Activated T-helper 9 cell treated with anti-CD3 and anti-CD28 coated beads, Interleukin-2, amount 50 U/mL, for 16 hours (primary cell): ENCODE results near the gene PLEKHM3.
"Not testable (repeated sequence)": the region's sequence is repeated elsewhere in the genome, so short reads cannot be mapped to it uniquely, and the experiment has no call there.

Experiments used
- DNase-seq: peaks from one replicate; pipeline ENCODE4 v3.0.0-alpha.2; 2020; ENCODE audit warnings: low read depth

PLEKHM3 gene

GRCh38 chr2:207920321-207920720 is 105.0 kb downstream of the PLEKHM3 start:
- no peak for DNase-seq

DNA sequence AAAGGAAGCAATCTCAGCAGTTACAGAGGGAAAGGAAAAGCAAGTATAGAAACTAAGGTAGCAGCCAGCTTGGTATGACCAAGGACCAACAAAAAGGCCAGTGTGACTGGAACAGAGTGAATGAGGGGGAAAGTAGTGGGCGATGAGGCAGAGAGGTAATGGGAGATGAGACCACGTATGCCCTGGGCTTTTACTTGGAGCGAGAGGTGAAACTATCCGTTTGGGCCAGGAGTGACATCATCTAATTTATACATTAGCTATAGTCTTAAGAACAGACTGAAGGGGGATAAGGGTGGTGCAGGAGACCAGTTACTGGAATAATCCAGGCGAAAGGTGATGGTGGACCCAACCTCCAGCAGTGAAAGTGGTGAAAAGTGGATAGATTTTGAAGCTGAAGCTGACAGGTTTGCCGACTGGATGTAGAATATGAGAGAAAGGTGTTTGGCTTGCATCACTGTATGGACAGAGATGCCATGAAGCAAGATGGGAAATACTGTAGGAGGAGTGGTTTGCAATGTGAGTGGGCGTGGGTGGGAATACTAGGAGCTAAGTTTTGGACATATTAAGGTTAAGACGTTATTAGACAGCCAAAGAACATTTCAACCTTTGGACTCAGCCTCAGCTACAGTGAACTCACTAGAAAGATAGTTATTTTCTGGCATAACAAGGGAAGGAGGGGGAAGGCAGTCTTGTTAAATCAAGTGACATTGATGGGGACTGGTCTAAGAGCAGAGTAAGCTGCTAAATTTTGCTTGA is 106.0 kb downstream of the PLEKHM3 start:
- no peak for DNase-seq

GRCh38 chr2:207914716-207915115 is 110.6 kb downstream of the PLEKHM3 start:
- DNase-seq = no peak

DNA sequence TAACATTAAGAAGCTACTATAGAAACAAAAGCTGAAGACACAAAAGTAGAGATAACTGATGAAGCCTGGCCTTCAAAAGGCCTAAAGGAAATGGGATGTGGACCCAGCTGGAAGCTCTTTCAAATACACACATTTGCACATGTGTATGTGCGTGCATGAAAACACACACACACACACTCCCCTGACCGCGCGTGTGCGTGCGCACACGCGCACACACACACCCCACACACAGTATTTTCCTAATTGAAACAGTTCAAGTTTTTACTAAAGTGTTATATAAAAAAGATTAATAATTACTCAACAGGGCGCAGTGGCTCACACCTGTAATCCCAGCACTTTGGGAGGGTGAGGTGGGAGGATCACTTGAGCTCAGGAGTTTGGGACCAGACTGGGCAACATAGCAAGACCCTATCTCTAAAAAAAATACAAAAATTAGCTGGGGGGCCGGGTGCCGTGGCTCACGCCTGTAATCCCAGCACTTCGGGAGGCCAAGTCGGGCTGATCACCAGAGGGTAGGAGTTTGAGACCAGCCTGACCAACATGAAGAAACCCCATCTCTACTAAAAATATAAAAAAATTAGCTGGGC is 111.5 kb downstream of the PLEKHM3 start:
- DNase-seq = no peak

GRCh38 chr2:207911856-207912255 is 113.5 kb downstream of the PLEKHM3 start:
- no peak for DNase-seq

- no peak for DNase-seq
These were observed 114.1 kb downstream of the PLEKHM3 start for GRCh38 chr2:207911215-207911614.

DNA sequence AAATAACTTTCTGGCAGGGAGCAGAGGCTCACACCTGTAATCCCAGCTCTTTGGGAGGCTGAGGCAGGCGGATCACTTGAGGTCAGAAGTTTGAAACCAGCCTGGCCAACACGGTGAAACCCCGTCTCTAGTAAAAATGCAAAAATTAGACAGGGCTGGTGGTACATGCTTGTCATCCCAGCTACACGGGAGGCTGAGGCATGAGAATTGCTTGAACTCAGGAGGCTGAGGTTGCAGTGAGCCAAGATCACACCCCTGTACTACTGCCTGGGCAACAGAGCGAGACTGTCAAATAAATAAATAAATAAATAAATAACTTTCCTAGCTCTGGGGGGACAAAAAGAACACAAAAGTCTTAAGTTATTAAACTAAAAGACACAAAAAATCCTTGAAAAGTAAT is 118.8 kb downstream of the PLEKHM3 start:
- DNase-seq = not testable (repeated sequence)

DNA sequence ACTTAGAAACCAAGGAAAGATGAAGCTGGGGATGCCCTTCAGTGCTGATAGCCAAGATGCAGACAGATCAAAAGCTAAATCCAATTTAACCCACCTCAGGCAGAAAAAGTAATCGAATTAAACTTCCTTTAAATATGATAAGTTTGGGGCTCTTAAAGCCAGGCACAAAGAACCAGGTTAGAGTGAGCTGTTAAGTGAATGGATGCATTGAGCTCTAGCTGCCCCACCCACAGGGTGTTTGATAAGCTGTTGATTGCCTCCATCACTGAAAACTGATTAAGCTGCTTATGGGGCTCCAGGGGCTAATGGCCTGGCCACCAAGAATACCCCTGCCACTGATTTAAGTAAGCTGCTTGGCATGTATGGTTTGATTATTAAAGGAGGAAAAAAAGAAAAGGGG is 119.8 kb downstream of the PLEKHM3 start:
- DNase-seq = no peak

DNA sequence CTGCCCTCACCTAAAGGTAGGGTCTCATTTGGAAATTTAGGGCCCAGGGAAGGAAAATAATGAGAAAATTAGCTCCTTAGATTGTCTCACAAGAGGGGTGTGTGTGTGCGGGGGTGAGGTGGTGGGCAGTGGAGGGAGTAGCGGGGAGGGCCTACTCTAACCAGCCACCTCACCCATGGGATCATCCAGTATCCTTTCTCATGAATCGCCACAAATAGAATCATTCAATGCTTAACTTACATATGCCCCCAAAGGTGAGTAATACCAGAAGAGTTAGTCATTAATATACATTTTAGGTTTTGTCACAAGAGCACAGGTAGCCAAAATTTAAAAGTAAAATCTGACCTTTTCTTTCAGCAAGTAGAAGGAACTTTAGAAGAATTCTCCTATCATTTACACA is 122.1 kb downstream of the PLEKHM3 start:
- no peak for DNase-seq

- no peak for DNase-seq
These were observed 122.5 kb downstream of the PLEKHM3 start for GRCh38 chr2:207902821-207903220.

- no peak for DNase-seq
These were observed 123.5 kb downstream of the PLEKHM3 start for GRCh38 chr2:207901829-207902228.

GRCh38 chr2:207901401-207901800 is 123.9 kb downstream of the PLEKHM3 start:
- no peak for DNase-seq

DNA sequence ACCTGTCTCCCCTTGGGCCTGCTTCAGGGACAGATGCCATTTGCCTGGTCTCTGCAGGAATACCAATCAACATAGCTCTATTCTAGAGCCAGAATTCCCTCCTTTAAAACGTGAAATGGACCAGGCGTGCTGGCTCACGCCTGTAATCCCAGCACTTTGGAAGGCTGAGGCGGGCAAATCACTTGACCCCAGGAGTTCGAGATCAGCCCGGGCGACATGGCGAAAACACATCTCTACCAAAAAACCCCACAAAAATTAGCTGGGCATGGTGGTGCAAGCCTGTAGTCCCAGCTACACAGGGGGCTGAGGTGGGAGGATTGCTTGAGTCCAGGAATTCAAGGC is 127.0 kb downstream of the PLEKHM3 start:
- no peak for DNase-seq

DNA sequence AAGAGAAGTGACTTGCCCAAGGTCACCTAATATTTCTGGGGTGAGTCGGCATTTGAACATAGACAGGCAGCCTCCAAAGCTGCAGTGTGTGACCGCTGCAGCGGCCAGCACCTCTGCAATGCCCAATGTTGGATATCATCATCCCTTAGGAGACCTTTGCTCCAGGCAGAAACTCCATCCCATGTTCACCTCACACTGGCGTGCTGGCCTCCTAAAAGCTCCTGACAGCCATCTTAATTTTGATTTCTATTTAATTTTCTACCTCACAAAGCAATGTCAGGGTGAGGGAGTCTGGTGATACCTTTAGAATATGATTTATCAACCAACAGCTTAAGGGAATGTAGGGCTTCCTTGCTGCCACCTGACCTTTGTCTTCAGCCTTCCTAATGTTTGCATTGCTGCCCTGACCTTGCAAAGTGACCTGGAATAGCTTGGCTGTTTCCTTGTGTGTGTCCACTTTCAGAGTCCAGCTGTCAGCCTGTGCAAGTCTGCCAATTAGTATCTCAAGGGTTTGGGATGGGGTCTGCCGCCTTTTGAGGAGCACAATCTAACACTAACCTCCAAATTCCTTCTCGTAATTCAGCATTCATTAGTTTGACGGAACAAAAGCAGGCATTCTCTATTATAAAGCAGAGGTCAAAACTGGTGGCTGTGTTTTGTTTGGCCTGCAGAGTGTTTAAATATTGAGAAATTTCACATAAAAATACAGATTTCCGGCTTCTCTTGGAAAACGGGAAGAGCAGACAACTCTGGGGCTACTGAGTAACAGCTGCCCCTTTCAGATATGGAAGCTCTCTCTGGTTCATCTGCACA is 127.6 kb downstream of the PLEKHM3 start:
- no peak for DNase-seq

DNA sequence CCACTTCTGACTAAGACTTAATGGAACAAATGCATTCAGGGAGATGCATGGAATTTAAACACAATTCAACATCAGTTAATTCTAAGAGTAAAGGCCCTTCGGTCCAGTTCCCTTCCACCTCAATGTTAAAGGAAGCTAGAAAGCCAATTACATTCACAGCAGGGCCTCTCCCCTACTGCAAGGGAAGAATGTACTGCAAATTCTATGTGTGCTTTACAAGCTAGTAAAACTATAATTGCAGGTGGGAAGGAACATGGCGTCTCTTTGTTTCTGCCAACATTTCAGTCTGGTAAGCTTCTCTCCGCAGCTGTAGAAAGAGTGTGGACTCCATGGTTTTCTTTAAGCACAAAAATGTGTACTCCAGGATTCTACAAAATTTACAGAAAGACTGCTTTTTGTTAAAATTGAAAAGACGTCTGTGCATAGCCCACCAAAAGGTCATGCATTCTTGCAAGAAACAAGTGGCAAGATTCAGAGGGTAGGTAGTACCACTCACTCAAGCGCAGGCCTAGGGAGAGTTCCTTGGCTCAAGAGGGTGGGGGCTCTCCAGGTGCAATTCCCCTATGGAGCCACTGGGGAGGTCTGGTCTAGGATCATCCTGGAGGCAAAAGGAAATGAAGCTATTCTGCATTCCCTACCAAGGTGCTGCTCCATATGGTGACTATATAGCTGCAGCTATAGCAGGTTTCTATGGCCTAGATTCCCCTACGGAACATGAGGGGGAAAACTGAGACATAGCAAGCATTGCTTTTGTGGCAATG is 128.6 kb downstream of the PLEKHM3 start:
- no peak for DNase-seq

- DNase-seq = no peak
These were observed 130.0 kb downstream of the PLEKHM3 start for GRCh38 chr2:207895274-207895860.

DNA sequence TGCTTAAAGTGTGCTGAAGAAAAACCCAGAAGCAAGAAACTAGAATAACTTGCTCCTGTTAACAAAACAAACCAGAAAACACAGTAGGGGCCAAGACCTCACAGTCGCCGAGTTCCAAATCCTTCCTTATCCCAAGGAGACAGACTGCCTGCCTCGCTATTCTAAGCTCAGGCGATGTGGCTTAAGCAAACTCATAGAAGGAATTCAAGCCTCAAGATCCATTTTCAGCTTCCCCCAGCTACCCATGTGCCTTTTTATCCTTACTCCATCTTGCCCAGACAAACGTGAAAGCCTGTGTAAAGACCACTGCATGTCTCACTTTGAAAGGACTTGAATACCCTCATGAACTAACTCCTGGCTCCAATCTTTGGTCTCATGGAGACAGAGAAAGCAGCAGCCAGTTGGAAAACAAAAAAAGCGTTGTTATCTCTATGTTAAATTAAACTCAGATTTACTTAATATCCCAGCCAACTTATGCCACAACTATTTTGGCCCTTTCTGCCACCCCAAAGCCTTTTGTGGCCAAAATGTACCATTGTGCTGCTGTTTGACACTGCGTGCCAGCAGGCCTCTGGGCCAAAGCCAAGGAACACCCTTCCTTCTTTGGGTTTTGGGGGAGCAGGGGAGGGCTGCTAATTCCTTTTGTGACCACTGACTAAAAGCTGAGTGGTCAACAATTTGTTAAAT is 132.5 kb downstream of the PLEKHM3 start:
- DNase-seq = no peak

- DNase-seq = no peak
These were observed 134.1 kb downstream of the PLEKHM3 start for GRCh38 chr2:207891086-207891844.

DNA sequence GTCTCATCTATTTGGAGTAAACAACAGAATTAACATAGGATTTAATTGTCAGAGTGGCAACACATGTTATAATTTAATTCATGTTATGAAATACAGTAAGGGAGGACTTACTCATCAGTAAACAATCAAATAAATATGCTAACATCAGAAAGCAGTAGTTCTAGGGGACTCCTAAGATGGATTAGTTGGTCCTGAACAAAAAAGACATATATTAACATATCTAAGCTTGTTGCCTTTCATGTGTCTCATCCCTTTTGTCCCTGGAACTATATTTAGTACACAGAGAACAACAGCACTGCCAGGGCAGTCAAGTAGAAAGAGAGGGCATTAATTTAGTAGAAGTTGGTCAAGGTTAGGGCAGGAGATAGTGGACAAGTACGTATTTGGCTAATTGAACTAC is 137.8 kb downstream of the PLEKHM3 start:
- no peak for DNase-seq

DNA sequence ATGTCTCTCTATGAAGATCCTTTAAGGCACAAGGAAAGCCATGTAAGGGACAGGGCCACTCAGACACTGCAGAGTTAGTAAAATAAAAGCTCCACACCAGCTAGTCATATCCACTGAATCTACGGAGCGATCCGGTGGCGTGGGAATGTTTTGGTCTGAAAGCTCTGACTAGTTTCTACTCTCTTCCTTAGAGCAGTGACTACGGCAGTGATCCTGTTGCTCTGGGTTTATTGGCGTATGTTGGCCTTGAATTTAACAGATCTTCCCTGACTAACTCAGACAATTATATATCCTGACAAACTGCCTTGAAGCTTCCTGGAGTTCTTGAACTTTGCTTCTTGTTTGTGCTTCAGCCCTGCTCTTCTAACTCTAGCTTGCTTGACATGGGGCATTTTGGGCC is 140.3 kb downstream of the PLEKHM3 start:
- no peak for DNase-seq

DNA sequence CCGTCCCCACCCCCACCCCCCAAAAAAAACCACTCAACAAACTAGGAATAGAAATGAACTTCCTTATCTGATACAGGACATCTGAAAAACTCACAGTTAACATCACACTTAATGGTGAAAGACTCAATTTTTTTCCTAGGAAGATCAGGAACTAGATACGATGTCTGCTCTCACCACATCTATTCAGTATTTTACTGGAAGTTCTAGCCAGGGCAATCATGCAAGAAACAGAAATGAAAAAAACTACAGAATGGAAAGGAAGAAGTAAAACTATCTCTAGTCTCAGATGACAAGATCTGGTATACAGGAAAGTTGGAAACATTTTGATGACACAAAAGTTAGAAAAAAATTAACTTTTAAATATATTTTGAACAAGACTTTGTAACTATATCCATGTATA is 141.2 kb downstream of the PLEKHM3 start:
- DNase-seq = no peak
